Measurements from ENCODE around the gene LARGE2.
A peak's percentile ranks its signal among the peaks of the same experiment; 100 is the strongest.

Gene LARGE2

DNA sequence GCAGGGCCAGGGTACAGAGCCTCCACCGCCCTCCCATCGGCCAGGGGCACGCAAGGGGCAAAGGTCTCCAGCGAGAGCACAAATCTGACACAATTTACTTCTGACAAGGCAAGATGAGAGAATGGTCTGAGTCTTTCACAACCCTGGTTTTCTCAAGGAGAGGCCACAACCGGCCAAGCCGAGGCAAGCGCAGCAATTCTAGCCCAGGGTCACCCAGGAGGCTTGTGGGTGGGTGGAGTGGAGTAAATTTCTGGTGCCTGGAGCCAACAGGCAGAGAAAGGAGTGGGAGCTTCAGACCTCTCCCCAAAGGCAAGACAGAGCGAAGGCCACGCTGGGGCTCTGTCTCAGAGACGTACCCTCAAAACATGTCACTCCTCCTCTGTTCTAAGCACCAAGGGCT lies 9.3 kb downstream of the LARGE2 start:
- no peak for DNase-seq

DNA sequence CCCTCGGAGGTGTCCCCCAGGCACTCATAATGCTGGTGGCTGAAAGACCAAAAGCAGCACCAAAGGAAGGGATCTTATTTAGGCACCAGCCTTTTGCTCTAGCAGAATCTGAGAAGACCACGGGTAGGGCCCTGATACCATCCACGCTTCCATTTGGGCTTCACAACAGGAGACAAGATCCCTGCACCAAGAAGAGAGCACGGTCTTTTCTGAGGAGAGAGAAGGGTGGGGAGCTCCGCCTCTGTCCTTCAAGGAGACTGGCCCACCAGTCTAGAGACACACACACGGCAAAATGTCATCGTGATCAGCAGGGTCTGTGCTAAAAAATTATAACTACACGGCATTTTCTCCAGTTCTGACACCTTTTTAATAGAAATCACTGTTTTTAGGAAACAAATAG lies 9.8 kb downstream of the LARGE2 start:
- DNase-seq, result no peak

DNA sequence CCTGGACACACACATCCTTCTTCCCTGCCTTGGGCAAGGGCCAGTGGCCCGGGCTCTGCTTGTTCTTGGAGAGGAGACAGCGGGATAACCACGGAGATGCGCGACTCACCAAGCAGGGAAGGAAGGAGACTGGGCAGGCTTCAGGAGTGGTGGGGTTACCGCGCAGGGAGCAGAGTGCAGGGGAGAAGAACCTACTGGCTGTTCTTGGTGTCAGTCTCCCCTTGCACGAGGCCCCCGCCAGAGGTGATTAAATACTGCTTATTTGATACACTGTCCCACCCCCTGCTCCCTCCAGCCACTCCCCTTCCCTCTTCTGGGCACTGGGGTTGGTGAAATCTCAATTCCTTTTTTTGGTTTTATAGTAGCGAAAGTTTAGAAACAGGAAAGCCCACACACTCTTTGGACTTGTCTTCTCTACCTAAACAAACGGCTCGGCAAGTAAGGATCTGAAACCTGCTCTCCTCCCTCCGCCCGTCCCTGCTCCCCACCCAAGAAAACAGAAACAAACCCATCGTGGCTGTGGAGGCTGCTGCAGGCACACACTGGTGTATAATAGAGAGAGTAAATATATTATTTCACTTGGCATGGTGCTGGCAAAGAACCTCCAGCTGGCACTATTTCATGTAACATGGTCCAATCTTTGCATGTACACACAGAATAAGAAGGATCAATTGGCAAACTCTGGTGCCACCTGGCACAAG lies 10.8 kb downstream of the LARGE2 start:
- DNase-seq, result no peak

DNA sequence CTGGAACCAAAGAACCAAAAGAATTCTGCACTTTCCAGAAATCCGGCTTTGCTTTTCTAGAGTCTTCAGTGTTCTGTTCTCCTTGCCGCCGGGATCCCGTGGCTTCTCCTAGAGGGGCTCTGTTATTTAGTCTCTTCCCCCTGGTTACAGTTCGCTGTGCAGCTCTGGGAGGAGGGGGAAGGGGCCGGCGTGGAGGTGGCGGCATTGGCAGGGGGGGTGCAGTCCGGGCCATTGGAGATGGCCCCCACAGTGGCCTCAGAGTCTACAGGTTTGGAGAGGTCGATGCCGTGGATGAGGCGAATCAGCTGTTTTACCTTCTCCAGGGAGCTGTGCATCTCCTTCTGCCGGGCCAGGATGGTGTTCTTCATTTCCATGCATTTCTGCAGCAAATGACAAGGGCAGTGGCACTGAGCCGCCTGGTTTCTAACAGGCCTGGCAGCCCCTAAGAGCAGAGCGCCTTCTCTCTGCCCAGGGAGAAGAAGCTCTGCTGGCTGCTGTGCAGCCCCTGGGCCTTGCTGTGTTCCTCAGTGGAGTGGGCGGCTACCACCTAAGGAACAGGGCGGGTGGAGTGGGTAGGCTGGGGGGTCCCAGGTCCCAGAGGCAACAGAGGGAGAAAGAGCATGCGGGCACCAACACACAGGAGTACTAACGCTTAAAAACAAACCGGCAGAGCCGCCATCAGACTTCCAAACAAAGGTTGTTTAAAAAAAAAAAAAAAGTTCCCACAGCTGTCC lies 11.6 kb downstream of the LARGE2 start:
- DNase-seq, result no peak

DNA sequence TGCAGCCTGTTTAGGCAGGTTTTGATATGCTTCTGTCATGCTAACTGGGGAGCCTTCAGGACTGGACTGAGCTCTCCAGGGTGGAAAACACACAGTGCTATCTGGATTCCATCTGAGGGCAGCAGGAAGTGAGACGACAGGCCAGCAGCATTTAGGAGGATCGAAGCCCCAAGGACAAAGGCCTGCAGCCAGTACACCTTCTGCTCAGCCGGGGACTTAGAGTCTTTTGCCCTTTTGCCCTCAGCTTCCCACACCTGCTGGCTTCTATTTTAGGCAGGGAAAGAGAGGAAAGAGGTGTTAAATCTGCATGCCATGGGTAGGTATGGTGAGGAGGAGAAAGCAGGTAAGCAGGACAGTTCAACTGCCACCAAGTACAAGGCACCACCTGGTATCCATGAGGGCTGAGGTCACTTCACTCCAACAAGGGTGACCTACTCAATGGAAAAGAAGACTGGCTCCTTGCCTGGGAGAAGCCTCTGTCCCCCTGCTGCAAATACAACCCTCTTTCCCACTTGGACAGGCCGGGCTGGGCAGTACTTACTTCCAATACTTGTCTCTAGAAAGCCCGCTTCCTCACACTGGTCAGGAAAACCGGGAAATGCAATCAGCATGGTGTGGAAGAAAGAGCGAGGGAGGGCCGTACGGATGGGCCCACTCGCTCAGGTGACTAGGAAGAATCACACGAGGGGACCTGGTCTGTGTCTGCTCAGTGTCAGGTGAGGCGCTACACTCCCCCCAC lies 12.3 kb downstream of the LARGE2 start:
- DNase-seq, result peak; percentile 53

DNA sequence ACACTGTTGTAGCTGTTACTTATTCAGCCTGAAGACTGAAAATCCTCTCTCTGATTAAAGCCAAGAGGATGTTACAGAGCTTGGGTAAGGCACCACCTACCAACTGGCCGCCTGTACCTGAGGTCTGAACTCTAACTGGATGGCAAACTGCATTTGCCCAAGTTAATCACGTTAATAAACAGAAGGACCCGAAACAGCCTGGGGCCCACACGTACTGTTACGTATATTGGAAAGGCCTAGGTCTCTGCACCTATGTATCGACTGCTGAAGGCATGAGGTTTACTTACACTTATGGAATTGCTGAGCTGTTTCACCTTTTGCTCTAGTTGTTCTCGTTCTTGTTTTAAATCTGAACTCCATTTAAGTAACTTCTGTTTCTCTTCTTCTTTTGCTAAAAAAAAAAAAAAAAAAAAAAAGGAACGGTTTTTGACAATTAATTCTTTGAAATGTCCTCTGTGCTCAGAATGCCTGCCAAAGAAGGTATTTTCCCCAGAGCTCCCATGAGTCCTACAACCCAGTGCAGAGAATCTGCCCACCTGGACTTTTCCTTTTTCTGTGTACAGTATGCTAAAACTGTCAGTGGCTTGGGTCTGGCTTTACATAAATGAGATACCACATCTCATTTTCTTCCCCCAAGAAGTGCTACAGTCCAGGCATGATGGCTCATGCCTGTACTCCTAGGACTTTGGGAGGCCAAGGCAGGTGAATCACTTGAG lies 13.1 kb downstream of the LARGE2 start:
- DNase-seq, result no peak

DNA sequence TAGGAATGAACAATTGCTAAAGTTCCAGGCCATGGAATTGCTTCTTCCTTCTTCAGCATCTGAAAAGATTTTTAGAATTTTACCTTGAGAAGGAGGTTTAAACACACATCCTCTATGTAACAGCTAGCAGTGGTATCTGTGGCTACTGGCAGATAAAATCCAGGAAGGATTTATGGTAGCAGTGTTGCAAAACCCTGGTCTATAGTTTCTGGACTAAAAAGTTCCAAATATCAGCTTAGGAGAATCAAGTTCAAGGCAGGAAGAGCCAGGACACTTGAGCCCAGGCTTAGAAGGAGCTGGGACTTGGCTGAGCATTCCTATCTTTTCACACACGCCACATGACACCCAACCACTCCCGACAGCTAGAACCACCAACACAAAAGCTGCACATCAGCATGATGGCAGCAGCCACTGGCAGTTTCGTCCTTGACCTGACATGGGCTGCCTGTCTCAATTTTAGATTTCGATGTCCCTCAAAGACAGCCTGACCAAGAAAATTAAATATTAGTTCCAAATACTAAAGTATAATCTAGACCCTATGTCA lies 14.1 kb downstream of the LARGE2 start:
- no peak for DNase-seq

DNA sequence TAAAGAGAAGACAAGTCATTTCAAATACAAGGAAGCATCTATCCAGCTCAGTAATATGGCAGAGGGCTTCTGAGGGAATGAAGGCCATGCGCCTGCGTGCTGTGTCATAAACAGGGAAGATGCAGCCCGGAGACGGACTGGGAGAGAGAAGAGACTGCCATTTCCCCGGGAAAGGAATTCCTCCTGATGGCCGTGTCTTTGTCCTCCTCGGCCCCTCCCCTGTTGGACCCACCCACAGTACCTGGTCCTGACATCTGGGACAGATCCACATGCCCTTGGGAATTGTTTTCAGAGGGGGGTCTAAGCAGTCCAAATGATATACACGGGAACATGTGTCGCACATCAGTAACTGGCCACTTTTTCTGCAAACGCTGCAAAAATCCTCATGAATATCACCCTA lies 15.5 kb downstream of the LARGE2 start:
- DNase-seq, result no peak

DNA sequence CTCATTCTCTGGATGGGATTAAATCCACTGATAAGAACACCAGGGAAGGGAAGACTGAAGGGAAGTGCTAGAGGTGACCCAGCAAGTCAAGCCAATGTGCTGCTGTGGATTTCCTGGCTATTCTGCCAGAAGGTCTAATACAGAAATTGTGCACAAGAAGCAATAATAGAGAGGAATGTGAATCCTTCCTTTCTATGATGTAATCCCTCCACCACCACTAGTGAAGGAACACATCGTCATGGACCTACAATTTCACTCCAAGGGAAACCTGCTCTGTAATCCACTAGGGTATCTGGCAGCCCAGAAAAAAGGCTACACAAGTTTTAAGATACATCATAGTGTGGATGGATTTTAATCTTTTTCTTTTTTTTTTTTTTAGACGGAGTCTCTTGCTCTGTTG lies 17.4 kb downstream of the LARGE2 start:
- no peak for DNase-seq

DNA sequence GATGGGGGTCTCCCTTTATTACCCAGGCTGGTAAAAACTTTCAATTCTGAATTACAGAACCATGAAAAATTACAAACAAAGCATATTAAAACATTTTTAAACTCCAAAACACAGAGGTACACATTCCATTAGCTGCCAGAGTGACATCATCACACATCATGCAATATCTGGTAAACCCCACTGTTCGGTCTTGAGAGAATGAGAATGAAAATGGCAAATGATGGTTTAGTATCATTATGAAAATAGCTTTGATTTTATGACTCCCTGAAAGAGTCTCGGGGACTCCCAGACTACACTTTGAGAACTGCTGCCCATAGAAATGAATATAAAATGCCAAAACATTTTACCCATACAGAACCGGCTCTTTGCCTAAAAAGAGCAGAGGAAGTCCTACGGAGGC lies 18.8 kb downstream of the LARGE2 start:
- DNase-seq, result no peak

DNA sequence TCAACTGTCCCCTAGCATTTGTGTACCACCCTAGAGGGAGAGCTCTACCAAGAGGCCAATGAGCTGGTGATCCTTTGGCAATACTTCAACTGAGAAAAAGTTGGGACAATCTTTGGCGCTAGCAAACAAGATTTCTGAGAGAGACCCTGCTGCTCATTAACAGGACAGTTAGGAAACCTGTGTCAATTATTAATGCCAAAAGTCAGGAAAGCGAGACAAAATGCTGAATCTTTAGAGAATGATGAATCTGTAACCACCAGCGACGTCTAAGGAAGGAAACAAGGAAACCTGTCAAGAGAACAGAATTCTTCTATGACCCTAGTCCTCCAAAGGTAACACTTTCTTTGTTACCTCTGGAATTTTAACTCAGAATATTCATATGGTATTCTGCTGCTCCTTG lies 19.9 kb downstream of the LARGE2 start:
- DNase-seq, result no peak

DNA sequence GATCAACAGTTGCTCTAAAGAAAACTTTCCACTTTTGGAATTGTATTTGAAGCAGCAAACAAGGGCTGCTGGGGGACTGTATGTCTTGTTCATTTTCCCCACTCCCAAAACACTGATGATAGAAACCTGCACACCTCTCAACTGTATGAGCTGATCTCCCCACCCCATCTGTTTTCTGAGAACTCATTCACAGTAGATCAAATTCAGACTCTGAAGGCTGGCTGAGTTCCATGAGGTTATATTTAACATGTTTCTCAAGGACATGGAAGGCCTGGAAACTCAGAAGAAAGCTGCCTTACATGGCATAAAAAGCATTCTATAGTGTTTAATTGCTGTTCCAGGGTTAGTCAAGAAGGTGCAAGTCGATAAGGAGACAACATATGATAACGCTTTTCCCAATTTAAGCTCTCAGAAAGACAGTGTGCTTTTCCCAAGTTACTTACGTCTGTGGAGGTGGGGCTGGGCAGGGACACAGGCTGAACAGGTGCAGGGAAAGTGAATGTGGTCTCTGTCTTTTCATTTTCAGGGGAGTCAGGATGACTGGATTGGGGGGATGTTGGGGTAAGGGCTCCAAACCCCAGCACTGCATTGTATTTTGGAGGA lies 23.0 kb downstream of the LARGE2 start:
- no peak for DNase-seq

DNA sequence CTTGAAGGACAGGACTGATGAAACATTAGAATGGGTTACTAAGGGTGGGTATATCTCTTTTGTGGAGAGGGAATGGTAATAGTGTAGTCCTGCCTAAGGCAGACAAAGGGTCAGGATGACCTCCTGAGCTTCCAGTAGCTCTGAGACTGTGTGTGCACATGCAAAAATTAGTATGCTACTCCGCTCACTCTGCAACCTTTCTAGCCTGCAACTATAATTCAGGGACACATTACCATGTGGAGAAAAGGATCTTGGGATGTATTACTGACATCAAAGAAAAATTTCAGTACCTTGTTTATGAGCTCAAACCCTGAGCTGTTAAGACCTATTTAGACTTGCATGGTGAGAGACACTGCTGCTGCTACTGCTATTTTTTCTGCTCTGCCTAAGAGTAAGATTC lies 25.4 kb downstream of the LARGE2 start:
- DNase-seq, result no peak

DNA sequence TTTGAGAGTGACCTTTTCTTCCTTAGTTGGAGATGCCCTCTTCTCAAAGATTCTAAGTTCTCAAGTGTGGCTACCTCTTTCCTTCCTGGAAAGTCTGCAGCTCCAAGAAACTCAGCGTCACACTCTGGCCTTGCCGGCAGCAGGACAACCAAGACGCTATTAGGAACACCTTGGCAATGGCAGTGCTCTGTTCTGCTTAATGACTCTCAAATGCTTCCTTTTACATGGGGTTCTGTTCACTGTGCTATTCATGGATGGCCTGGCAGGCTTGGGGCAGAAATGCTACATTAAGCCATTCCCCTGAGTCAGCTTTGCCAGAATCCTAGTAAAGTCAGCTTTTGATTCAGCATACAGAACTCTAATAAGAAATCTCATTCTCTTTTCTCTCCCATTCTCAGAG lies 25.9 kb downstream of the LARGE2 start:
- no peak for DNase-seq

DNA sequence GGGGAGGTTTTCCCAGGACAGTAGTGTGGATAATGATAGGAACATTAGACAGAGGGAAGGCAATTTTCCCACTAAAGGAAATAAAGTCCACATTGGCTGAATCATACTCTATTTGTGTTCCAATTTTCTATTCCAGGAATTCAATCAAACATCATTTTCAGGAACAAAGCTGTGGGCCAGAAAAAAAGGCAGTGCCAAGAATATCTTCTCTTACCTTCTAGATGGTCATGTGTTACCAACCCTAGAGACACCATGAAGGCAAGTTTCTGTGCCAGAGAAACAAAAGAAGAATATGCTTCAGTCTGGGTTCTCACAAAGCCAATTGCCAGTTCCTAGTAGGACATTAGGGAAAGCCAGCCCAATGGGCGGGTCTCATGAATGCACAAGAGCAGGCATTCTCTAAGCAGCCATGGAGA lies 27.5 kb downstream of the LARGE2 start:
- no peak for DNase-seq

DNA sequence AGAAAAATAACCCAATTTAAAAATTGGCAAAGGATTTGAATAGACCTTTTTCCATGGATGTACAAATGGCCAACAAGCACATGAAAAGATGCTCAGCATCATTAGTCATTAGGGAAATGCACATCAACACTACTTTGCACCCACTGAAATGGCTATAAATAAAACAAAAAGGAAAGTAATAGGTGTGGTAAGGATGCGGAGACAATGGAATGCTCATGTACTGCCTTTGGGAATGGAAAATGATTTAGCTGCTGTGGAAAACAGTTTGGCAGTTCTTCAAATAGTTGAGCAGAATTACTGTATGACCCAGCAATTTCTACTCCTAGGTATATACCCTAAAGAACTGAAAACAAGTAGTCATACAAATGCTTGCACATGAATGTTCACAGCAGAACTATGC lies 37.4 kb downstream of the LARGE2 start:
- no peak for DNase-seq

DNA sequence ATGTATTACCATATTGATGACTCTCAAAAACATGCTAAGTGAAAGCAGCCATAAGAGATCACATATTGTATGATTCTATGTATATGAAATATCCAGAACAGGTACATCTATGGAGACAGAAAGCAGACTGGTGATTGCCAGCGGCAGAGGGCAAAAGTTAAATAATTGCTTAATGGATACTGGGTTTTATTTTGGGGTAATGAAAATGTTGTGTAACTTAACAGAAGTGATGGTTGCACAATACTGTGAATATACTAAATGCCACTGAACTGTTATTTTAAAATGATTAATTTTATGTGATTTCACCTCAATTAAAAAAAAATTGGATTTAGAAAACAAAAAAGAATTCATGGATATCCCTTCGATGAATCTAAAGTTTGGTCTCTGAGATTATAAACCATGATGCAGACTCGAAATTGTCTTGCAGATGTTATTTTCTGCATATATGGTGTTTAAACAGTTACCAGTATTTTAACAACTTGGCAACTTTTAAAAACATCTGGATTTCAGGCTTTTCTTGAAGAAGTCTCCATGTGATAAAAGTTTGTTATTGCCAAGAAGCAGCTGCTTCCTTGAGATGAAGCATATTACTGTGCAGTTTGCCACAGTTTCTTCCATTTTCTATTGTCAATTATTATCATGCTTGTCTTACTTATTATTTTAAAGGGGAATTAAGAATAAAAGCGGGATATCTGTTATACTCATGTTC lies 38.1 kb downstream of the LARGE2 start:
- DNase-seq, result no peak

DNA sequence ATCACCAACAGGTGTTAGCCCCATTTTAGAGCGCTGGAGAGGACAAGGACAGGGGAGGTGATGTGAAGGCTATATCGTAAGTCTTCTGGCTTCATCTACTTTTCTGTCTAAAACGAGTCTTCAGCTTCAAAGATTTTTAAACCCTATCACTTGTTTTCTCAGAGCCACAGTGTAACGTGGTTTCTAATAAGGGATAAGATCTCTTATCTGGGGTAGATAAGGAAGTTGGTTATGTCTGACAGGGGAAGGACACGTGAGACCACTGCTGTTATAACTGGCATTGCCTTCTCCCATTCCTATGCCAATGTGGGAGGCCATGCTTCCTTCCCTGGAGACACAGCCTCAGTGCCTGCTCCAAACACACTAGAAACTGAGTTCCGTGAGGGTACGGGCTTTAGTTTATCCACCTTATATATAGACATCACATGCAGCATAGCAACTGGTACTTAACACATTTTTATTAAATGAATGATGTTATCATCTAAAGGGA lies 39.3 kb downstream of the LARGE2 start:
- no peak for DNase-seq

DNA sequence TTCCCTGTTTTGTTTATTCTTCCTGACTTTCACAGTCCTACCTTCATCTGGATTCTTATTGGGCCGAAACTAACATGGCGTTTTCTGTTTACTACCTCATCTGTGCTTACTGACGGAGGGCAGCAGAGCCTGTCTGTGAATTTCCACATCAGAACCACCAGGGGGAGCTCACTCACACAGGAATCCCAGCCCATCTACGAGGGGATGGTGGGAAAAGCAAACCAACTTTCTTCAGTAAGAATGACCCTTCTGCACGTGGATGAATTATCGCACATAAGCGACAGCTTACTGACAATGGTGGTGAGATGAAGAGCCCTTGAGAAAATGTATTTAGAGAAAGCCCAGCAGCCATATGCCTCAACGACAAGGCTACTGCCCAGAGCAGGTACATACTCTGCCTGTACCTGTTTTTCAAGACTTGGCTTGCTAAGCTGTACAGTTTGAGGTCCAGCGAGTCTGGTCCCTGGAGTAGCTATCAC lies 42.5 kb downstream of the LARGE2 start:
- peak; percentile 65 for DNase-seq

DNA sequence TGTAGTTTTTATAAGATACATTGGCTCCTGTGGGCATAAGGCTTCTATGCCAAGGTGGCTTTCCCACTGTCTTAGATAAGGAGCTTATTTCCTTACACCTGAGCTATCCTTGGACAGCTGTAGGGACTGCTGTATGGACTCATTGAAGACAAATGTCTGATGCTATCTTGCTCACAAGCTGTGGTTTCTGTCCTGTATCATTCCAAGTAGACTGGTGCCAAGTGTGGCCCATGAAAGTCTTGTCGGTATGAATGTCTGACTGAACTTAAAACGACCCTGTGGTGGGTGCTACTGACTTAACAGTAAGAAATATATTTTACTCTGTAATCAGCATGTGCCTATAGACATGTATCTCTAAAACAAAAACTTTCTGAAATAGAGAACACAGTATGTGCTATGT lies 45.0 kb downstream of the LARGE2 start:
- no peak for DNase-seq

DNA sequence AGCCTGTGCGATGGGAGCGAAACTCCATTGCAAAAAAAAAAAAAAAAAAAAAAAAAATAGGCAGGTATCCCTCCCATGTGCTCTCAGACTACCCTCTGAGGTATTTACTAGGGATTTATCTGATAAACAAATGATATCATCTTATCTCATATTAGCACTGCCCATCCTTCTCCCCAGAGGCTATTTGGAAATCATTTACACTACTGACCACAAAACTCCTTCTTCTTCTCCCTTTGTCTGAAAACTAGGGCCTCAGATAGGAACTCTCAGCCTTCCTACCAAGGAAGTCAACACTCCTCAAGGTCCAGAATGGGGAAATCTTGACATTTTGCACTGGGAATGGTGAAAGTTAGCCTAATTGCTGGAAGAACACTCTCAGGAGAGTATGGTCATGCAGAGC lies 46.4 kb downstream of the LARGE2 start:
- no peak for DNase-seq

DNA sequence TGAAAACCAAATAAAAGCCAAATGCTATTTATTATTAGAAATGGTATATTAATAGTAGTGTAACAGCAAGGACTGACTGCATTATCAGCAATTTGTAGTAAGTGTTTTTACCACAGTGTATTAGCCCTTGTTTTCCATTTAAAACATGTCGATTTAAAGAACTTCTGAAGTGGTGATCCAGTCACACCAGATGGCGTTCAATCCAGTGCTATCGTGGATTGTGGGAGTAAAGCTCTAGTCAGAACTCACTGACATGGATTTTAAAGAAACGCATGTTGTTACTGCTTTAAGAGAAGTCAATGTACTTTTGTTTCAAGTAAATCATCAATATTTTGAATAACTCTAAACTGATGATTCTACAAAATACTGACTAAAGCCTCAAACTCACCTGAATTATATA lies 51.1 kb downstream of the LARGE2 start:
- DNase-seq, result no peak

Data from NCI-H146 (cell line).